ENCODE data around the gene LRRC15.

LRRC15 gene

DNA sequence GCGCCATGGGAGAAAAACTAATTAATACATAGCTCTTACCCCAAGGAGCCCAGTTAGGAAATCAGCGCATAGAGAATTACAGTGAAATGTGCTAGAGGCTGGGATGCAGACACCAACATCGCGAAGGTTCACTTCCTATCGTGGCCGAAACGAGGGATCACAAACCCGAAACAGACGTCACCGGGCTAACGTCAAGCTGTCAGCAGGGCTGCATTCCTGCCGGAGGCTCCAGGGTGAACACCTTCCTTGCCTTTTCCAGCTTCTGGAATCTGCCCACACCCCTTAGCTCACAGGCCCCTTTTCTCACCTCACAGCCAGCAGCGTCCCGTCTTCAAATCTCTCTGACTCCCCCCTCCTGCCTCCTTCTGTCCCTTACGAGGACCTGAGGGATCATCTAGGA lies 16.5 kb upstream of the LRRC15 start:
- in situ Hi-C loops (cut with MboI; ENCODE audit: low sequenced_read_pairs) = no loop called here

DNA sequence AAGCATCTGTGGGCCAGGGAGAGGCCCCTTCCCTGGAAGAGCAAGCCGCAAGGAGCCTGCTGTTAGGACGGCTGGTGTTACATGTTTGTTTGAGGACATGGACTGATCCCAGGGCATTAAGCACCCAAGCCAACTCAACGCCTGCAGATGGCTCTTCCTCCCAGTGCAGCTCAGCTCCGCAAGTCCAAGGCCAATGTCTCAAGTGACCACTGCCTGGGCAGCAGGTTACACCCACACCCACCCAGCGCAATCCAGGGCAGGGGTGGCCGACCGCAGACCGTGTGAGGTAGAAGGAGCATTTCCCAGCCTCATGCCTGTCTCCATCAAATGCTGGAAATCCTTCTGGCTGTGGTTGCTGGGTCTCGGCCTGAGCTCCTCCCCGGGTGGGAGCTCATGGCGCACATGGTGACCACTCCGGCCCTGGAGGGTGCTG lies 15.0 kb upstream of the LRRC15 start:
- in situ Hi-C loops (cut with MboI; ENCODE audit: low sequenced_read_pairs) = no loop called here

DNA sequence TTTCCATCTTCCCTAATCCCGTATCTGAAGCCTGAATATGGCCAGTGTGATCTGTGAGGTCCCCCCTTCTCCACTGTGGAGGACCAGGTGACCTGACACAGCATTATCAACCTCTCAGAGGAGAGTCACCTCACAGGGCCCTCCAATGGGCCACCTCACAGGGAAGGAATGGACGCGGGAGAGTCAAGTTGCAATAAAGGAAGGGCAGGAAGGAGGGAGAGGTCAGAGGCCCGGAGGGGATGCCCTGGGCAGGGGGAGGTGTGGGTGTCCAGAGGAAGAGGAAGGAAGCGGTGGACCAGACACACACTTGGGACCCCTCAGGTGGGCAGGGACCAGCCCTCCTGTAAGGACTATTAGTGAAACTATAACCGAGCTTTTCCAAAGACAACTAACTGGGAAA lies 14.6 kb upstream of the LRRC15 start:
- in situ Hi-C loops (cut with MboI; ENCODE audit: low sequenced_read_pairs) = no loop called here

DNA sequence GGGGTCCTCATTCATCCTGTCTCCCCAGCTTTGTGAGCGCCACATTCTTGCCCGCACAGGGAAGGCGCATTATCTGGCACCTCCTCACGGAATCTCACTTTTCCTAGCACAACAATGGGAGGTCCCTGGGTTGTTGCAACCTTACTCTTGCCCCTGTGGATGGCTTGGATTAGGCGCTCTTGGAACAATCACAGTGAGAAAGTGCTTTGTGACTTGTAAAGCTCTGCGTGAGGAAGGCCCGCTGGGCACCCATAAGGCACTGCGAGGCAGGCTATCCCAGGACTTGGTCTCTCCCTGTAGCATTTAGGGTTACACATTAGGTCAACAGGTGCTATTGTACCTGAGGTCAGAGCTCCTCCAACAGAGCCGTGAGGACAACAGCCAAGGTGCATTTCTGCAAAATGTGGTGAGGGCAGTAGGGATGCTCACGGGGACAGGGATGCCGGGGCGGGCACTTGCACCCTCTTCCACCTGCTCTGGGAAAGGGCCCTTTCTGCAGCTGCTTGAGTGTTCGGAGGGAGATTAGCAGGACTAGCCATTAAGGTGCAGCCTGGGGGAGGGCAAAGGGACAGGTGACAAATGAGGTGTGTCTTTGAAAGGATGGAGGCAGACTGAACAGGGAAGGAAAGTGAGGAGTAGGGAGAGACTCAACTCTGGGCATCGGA lies 13.9 kb upstream of the LRRC15 start:
- in situ Hi-C loops (cut with MboI; ENCODE audit: low sequenced_read_pairs) = no loop called here

DNA sequence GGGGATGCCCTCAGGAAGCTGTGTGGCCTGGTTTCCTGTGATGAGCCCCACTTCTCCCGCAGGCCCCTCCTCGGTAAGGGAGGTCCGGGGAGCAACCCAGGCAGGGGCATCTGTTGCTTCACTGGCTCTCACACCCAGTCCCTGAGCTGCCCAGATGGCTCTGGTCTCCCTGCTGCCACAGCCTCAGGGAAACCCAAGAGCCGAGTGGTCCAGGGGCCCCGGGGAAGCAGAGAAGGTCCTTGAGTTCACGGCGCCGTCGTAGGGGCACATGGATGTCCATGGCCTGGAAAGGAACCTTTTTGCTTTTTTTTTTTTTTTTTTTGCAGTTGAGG lies 13.3 kb upstream of the LRRC15 start:
- in situ Hi-C loops (cut with MboI; ENCODE audit: low sequenced_read_pairs) = no loop called here

DNA sequence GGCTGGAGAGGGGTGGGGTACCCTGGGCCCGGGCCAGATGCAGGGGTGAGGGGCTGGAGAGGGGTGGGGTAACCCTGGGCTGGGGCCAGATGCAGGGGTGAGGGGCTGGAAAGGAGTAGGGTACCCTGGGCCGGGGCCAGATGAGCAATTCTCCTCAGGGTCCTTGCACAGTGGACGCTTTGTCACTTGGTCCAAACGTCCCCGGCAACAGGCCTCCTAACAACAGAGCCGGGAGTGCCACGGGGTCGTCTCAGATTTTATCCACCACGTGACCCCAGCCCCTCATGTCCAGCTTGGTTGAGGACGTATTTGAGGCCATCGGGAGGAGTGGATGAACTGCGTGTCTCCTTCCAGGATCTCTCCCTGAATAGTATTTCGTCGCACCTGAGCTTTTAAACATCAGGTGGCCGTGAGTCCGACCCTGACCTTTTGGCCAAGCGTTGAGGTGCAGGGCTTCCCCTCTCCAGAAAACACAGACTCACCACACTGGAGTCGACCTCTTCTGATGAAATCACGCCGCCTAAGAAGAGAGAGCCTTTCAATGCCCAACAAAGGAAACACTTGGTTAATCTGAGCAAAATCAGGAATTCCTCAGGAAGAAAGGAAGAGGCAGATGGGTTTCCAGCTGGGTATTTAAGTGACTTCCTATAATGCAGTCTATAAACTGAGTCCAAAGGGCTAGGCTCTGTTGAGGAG lies 12.8 kb upstream of the LRRC15 start:
- in situ Hi-C loops (cut with MboI; ENCODE audit: low sequenced_read_pairs) = no loop called here

DNA sequence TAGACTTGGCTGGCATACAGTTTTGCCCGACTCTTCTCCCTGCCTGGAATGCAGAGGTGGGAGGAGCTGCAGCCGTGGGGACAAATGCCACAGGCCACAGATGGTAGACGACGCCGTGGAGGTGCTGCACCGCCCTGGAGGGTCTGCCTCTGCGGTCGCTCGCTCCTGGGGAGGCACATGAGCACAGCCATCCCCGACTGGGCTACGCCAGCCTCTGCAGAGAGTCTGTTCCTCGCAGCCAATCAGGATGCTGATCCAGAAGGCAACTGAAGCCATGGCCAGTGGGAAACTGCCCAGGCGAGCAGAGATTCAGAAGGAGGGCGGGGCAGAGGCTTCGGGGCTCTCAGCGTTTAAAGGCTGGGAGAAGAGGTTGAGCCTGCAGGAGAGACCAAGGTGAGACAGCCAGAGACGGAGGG lies 11.9 kb upstream of the LRRC15 start:
- in situ Hi-C loops (cut with MboI; ENCODE audit: low sequenced_read_pairs) = no loop called here

DNA sequence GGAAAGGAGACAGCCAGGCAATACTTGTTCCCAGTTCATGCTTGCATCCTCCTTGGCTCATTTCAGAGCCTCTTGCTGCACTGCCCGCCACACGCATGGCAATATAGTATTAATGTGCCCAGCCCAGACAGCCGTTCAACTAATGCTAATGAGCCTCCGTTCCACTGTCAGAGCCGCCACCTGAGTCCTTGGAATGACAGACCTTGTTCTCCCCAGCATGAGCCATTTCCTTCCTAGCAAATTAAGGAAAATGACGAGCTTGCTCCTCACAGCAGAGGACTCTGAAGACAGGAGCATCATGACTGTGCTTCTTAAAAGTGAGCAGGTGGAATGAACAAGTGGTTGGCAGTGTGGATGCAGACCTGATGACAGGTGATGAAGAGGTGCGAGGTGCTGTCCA lies 10.8 kb upstream of the LRRC15 start:
- in situ Hi-C loops (cut with MboI; ENCODE audit: low sequenced_read_pairs) = no loop called here

DNA sequence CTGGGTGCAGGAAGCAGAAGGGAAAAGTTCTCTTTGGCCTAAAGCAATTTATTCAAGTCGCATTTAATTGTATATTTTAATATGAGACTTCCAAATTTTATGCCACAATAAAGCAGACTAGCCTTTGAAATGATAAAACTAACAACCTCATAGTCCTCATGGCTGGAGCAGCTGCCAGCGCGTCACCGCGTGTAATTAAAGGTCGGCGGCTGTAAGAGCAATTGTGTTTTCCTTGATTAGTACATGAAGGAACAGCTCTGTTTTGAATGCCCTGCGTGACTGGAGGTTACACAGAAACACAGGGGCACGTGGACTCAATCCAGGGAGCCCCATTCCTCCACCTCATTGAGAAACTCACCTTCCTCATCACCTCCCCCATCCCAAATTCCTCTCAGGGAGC lies 10.1 kb upstream of the LRRC15 start:
- in situ Hi-C loops (cut with MboI; ENCODE audit: low sequenced_read_pairs) = no loop called here

DNA sequence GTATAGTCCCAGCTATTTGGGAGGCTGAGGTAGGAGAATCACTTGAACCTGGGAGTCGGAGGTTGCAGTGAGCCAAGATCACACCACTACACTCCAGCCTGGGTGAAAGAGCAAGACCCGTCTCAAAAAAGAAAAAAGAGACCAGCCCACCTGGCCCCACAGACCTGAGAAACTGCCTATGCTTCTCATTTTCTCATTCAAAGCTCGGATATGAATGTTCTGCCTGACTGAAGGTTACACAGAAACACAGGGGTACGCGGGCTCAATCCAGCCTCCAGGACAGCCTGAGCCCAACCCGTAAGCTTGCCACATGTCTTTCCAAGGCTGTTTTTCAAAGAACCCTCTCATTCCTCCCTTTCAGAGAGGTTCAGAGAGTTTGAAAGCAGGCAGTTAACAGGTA lies 9.7 kb upstream of the LRRC15 start:
- in situ Hi-C loops (cut with MboI; ENCODE audit: low sequenced_read_pairs) = no loop called here

DNA sequence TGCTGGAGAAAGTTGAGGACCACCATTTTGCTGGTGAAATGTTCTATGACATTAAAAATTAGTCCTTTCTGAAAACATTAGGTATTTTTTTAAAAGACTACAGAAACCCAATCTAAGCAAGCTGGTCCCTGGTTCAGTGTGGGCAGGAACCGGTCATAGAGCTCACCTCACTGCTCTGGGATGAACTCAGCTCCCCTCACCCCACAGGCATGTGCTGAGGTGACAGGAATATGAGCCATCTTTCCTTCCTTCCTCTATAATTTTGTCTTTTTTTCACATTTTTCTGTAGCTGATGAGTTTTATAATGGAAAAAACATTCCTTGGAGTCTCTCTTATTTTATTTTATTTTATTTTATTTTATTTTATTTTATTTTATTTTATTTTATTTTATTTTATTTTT lies 8.2 kb upstream of the LRRC15 start:
- in situ Hi-C loops (cut with MboI; ENCODE audit: low sequenced_read_pairs) = no loop called here

DNA sequence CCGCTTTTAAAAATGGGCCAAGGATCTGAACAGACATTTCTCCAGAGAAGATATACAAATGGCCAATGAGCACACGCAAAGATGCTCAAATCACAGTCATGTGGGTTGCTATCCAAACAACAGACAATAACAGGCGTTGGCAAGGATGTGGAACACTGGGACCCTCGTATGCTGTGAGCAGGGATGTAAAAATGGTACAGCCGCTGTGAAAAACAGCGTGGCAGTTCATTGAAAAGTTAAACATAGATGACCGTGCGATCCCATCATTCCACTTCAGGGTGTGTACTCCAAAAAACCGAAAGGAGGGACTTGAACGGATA lies 6.7 kb upstream of the LRRC15 start:
- in situ Hi-C loops (cut with MboI; ENCODE audit: low sequenced_read_pairs) = no loop called here

DNA sequence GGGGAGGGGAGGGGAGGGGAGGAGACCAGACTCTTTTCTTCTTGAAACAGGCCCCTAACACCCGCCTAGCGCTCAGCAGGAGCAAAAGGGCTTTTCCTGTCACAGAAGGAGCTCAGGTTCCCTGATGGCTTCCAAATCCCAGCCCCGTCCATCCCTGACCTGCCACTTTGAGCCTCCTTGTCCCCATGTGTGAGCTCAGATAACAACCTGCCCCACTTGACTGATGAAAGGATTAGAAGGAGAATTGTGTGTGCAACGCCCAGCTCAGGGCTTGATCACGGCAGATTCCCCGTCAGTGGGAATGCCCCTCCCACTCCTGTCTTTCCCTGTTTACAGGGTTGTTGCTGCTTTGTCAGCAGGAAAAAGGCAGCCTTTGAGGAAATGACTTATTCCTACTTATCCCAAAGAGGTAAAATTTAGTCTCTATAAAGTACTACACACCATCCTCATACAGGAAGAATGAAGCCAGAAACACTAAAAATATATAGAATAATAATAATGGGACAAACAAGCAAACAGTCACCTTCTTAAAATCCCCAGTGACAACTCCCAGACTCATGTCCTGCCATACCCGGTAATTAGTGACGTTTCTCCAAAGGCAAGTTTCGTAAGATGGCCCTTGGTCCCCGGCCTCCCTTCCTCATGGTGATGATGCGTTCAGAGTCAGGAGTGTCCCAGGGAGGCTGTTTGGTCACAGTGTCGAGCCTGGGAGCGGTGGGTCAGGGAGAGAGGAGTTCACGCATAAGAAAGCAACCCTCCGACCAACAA lies 6.1 kb upstream of the LRRC15 start:
- in situ Hi-C loops (cut with MboI; ENCODE audit: low sequenced_read_pairs) = no loop called here

DNA sequence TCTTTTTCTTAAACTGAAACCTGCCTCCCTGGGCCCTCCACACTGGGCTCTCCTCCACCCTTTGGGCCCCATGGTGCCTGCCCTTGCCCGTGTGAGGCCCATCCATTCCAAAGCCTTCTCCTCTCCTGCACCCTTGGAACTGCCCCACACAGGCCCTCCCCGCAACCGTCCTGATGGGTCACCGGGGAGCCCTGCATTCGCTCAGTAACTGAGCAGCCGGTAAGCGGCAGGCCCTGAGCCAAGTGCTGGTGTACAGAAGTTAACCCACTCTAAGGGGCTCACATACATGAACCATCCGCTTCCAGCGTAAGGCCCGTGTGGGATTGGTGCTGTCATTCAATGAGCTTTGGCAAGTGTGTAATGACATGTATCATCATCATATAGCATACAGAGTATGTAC lies 5.4 kb upstream of the LRRC15 start:
- in situ Hi-C loops (cut with MboI; ENCODE audit: low sequenced_read_pairs) = no loop called here

DNA sequence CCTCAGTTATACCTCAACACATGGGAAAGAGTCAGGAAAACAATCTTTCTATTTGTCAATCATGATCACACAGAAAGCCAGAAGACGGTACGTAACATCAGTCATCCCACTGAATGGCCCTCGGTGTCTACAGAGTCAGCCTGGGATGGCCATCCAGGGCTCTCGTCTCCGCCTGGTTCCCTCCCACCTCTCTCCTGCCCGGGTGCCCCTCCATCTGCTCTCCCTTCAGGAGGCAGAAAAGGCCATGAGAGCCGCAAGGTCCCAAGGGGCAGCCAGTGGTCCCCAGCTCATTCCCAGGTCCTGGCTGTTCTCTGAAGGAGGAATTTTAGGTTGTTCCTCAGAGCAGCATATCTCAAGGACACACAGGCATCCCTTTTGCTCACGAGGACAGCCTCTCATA lies 4.4 kb upstream of the LRRC15 start:
- in situ Hi-C loops (cut with MboI; ENCODE audit: low sequenced_read_pairs) = no loop called here

DNA sequence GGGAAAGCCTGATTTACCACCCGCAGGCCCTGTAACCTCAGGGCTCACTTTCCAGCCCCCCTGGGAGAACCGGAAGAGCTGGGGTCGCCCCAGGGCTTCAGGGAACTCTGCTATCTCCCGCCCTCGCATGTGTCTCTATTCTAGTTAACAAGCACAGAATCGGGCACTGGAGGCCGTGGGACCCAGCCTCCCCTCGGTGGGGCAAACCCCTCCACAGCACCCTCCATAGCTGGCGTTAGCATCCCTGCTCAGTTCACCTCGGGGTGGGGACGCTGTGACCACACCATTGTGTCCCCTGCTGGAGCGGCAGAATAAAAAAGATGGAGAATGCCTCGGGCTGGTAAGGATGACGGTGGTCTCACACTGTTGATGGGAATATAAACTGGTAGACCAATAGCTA lies 3.5 kb upstream of the LRRC15 start:
- in situ Hi-C loops (cut with MboI; ENCODE audit: low sequenced_read_pairs) = no loop called here

DNA sequence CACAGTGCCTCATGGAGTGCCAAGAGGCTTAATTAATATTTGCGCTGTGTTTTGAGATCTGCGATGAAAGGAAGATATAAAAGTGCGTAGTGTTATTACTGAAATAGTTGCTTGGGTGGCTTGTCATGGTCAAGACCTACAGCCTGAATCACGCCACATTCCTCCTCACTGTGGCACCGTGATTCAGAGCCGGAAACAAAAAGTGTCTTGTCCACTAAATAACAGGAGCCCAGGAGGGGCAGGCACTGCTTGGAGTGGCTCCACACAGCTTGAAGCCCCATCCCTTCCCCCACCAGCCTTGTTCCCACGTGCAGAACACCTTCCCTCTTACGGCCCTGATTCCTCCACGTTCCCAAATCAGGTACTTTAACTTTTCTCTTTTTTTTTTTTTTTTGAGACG lies 1.2 kb upstream of the LRRC15 start:
- in situ Hi-C loops (cut with MboI; ENCODE audit: low sequenced_read_pairs) = no loop called here

DNA sequence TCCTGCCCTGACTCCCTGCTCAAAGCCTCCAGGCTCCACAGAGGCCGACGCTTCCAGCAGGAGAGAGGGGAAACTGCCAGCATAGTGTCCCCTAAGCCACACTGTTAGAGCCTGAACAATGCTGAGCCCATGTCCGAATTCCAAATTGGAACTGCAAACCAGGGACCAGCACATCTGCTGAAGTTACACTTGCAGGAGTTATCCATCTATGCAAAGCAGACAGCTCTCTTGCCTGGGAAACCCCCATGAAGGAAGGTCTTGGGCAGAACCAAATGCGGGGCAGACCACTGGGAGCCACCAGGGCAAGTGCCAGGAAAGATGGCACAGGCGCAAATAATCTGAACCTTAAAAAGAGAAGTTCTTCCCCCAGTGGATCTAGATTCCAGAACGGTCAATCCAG lies 625 bp downstream of the LRRC15 start:
- in situ Hi-C loops (cut with MboI; ENCODE audit: low sequenced_read_pairs) = no loop called here

DNA sequence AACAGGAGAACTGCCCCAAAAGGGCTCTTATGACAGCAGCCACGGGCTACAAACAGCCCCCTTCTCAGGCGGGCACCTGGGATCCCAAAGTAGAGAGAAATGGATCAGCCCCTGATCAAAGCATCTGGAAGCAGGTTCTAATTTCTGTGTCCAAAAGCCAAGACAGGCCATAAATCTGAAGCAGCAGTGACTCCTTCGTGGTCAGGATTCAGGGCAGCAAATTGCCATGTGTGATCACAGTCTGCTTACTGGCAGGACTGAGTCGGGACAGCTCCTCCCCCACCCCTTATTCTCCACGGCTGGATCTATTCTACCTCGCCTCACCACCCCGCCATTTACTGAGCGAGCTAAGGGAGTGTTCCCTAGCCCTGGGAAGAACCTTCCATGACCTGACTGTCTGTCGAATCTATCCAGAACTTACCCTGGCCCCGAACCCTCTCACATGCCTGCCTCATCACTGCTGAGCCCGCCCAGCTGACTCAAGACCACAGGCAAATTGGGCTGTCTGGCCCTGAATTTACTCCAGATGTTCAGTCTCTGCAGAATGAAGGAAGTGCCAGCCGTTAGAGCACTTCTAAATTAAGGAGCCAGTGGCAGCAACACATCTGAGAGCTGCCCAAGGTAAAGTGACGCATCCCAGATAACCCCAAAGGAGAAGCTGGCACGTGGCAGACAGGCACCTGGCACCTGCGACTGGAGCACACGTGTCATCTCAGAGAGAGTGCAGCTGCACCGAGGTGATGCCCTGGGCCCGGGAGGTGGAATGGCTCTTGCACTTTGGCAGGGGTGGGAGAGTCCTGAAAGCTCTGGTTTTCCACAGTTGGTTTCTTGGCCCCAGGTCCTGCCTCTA lies 1.3 kb downstream of the LRRC15 start:
- in situ Hi-C loops (cut with MboI; ENCODE audit: low sequenced_read_pairs) = no loop called here

DNA sequence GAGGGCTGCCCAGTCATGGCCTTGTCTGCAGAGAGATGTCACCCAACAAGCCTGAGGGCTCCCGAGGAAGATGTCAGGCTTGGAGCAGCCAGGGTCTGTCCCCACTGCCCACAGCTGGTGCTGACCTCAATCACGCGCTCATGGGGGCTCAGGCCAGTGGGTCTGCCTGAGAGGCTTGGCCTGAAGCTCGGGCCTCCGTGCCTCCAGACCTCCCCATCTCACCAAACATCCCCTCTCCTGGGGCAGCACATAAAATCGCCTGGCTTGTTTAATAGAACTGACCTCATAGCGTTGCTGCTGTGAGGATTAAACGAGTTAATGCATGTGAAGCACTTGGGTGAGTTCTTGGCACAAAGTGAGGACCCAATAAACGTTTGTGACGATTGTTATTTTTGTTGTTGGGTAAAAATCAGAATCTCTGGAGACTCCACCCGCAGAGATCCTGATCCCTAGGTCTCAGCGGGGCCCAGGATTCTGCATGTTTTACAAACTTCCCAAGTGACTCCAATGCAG lies 3.5 kb downstream of the LRRC15 start:
- in situ Hi-C loops (cut with MboI; ENCODE audit: low sequenced_read_pairs) = no loop called here

DNA sequence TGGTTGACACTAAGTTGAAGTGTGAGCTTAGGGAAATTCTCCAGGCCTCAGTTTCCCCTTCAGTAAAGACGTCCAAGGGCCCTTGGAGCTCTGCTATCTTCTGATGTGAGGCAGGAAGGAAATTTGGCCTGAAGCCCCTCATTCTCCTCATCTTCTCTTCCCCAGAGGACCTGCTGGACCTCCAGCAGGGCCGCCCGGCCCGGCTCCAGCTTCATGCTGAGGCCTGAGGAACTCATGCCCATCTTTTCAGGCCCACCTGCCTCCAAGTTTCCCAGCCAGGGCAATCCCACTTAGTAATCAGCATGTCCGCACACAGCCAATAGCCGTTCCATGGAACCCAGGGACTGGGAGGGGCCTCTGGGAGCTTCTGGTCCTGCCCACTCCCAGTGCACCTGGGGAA lies 4.0 kb downstream of the LRRC15 start:
- in situ Hi-C loops (cut with MboI; ENCODE audit: low sequenced_read_pairs) = no loop called here

Data from HL-60/S4 treated with phorbol 12-myristate 13-acetate at 8.2 ng/mL for 4 days and 3 days (cell line).